A549 (cell line): Measurements from ENCODE around the gene CLDN18. TPM values are rescaled to one million over a fixed set of nuclear protein-coding genes. Genes with fewer than 3 reads are reported as not detected.

ENCODE experiments used
- ATAC-seq, 2 experiments: fragments of 200-7000 bp in 1 of 2; fragments of >200 bp in 1 of 2; cut with Nextera tagmentation in 1 of 2; cut with Tn5 transposase in 1 of 2; 3 replicates each; pipeline versions ENCODE4 v1.8.0 to v1.9.1; 2018 to 2020; ENCODE audit warnings: mild to moderate bottlenecking in 1 of 2, moderate library complexity in 1 of 2
- CTCF ChIA-PET: fragments of 300-600 bp; sonication (Branson Sonifier 250); formaldehyde crosslinking; extraction: SDS; loops from one replicate; lab custom pipeline; 2021; ENCODE audit warnings: antibody characterized with exemption, inconsistent platforms; lab: Yijun Ruan, JAX
- POLR2A ChIA-PET: fragments of 350-600 bp; formaldehyde crosslinking; extraction: SDS; loops from one replicate; lab custom pipeline; 2021; ENCODE audit warnings: antibody characterized with exemption, inconsistent platforms; lab: Yijun Ruan, JAX
- DNase-seq, 2 experiments: peaks; one replicate each; pipeline versions ENCODE4 v3.0.0 to v3.0.0-alpha.2; 2011 to 2016; ENCODE audit warnings: low read depth in 1 of 2, low spot score in 1 of 2
- FAIRE-seq: peaks from 2 replicates; lab custom pipeline; 2011; peaks lifted over from hg19 to GRCh38; lab: Jason Lieb, UNC
- H3K27ac ChIP-seq, 2 experiments: fragments of >200 bp; sonication (Bioruptor Twin); formaldehyde crosslinking; 3 replicates each; pipeline ENCODE4 v1.5.1; 2016 to 2017
- H3K4me1 ChIP-seq: fragments of >200 bp; sonication (Bioruptor Twin); formaldehyde crosslinking; 3 replicates; pipeline ENCODE4 v1.6.1; 2016
- H3K4me2 ChIP-seq: fragments of >200 bp; sonication (Bioruptor Twin); formaldehyde crosslinking; 3 replicates; pipeline ENCODE4 v1.6.1; 2016
- H3K4me3 ChIP-seq: fragments of >200 bp; sonication (Bioruptor Twin); formaldehyde crosslinking; 3 replicates; pipeline ENCODE4 v1.5.1; 2016
- H3K9me3 ChIP-seq: fragments of >200 bp; sonication (Bioruptor Twin); formaldehyde crosslinking; 3 replicates; pipeline ENCODE4 v1.6.1; 2016
- CTCF ChIP-seq: fragments of >200 bp; sonication (Bioruptor Twin); formaldehyde crosslinking; IDR thresholded peaks from 3 replicates; pipeline ENCODE4 v1.5.1; 2016
- EP300 ChIP-seq, 2 experiments: fragments of >200 bp; sonication (Bioruptor Twin); formaldehyde crosslinking; IDR thresholded peaks; 2 replicates in 1 of 2; 3 replicates in 1 of 2; pipeline ENCODE4 v1.6.1; 2016 to 2017
- FOSB ChIP-seq: fragments of 250-450 bp; sonication (Bioruptor Pico); IDR thresholded peaks from 2 replicates; pipeline ENCODE4 v1.5.0; 2020; ENCODE audit warnings: mild to moderate bottlenecking, moderate library complexity
- HDAC2 ChIP-seq: fragments of 200-600 bp; sonication (generic); IDR thresholded peaks from 2 replicates; pipeline ENCODE4 v1.6.1; 2016
- HEYL ChIP-seq: fragments of 250-450 bp; sonication (Bioruptor Pico); IDR thresholded peaks from 2 replicates; pipeline ENCODE4 v1.8.0; 2021; ENCODE audit warnings: mild to moderate bottlenecking, moderate library complexity
- JUN ChIP-seq, 2 experiments: fragments of >200 bp; sonication (Bioruptor Twin); formaldehyde crosslinking; IDR thresholded peaks; 2 replicates in 1 of 2; 3 replicates in 1 of 2; pipeline ENCODE4 v1.6.1; 2016 to 2017
- KDM1A ChIP-seq: fragments of 200-600 bp; sonication (generic); IDR thresholded peaks from 2 replicates; pipeline ENCODE4 v1.6.1; 2016; ENCODE audit warnings: low read depth, mild to moderate bottlenecking
- KDM5A ChIP-seq: fragments of 200-600 bp; sonication (generic); IDR thresholded peaks from 2 replicates; pipeline ENCODE4 v1.6.1; 2016; ENCODE audit warnings: antibody characterized with exemption, mild to moderate bottlenecking
- MYC ChIP-seq: IDR thresholded peaks from 2 replicates; pipeline ENCODE4 v1.6.1; 2012; ENCODE audit warnings: mild to moderate bottlenecking, inconsistent platforms, low read length, improper control_type of control experiment, borderline replicate concordance
- NR3C1 ChIP-seq: fragments of >200 bp; sonication (Bioruptor Twin); formaldehyde crosslinking; IDR thresholded peaks from 3 replicates; pipeline ENCODE4 v1.6.1; 2017
- PBX3 ChIP-seq: IDR thresholded peaks from 2 replicates; pipeline ENCODE4 v1.6.1; 2012
- PHF8 ChIP-seq: fragments of 200-600 bp; sonication (generic); IDR thresholded peaks from 2 replicates; pipeline ENCODE4 v1.6.1; 2016; ENCODE audit warnings: low read depth, mild to moderate bottlenecking, antibody characterized with exemption, moderate library complexity, borderline replicate concordance
- RAD21 ChIP-seq, 2 experiments: fragments of >200 bp in 1 of 2; sonication (Bioruptor Twin) in 1 of 2; formaldehyde crosslinking in 1 of 2; IDR thresholded peaks in 1 of 2; conservative IDR thresholded peaks in 1 of 2; 2 replicates in 1 of 2; 3 replicates in 1 of 2; pipeline ENCODE4 v1.6.1; 2012 to 2018; ENCODE audit warnings: inconsistent platforms in 1 of 2
- REST ChIP-seq: fragments of 200-600 bp; sonication (generic); IDR thresholded peaks from 2 replicates; pipeline ENCODE4 v1.6.1; 2016; ENCODE audit warnings: antibody characterized with exemption, mild to moderate bottlenecking, moderate library complexity
- RFX5 ChIP-seq: fragments of 450-650 bp; IDR thresholded peaks from 2 replicates; pipeline ENCODE4 v1.7.1; 2014; ENCODE audit warnings: antibody characterized with exemption, mild to moderate bottlenecking, moderate library complexity
- SMC3 ChIP-seq: fragments of >200 bp; sonication (Bioruptor Twin); formaldehyde crosslinking; IDR thresholded peaks from 3 replicates; pipeline ENCODE4 v1.6.1; 2018; ENCODE audit warnings: inconsistent platforms
- SREBF2 ChIP-seq: fragments of 450-650 bp; IDR thresholded peaks from 2 replicates; pipeline ENCODE4 v1.6.1; 2014; ENCODE audit warnings: mild to moderate bottlenecking, moderate library complexity
- WGBS: methylation state at CpG from one replicate; pipeline ENCODE4 v1.1.6; 2017; ENCODE audit errors: missing lambda C conversion rate; 5-methylcytosine and 5-hydroxymethylcytosine counted together
- polyA plus RNA-seq, 4 experiments: library from polyadenylated mRNA; depleted of rRNA in 3 of 4; stranded (reverse); fragments of >200 nt; fragmentation: RNase III in 1 of 4; extraction: RNeasy Plus Mini Kit Qiagen cat#74134 plus additional on column Dnase treatment in 1 of 4; gene quantifications; 2 replicates in 3 of 4; 3 replicates in 1 of 4; pipeline ENCODE4 v1.2.3, GENCODE V29; 2011 to 2017

The CLDN18 gene
- polyA plus RNA-seq, 2 of the 4 experiments (the other 2 are of a cell fraction), result not detected

GRCh38 chr3:137970914-137971831 lies 38.8 kb upstream of the CLDN18 start:
- ChIA-PET CTCF (interaction anchor here (0.5 to 2.8 kb wide), 25 partner anchors 10 to 1628 kb away, joined by 3 to 25 read pairs (median 3); no protein-coding TSS in a partner anchor), POLR2A (no interaction called here)
- peak; percentile 100 for ATAC-seq
- H3K9me3 ChIP-seq, result no peaks in the 10 kb centered on the region
- H3K4me1 ChIP-seq, result no peaks in the 10 kb centered on the region
- no peak overlapping the region for H3K27ac ChIP-seq
- no peak for FAIRE-seq
- DNase-seq, result peak; percentile 50 to 67
- peak overlapping the region; percentile 66 for H3K4me2 ChIP-seq
- no peak overlapping the region for H3K4me3 ChIP-seq
- TF ChIP-seq SREBF2 (no peak), RAD21 (conservative IDR thresholded peaks at IDR 0.05 in 1 of 2, IDR thresholded peaks at IDR 0.05 in 1 of 2) (peak; percentile 69 to 76), CTCF (peak; percentile 64), SMC3 (peak; percentile 54), NR3C1 (no peak), PBX3 (no peak)
- WGBS, result 9% methylated on average over 17 of the region's 18 CpGs

GRCh38 chr3:137972396-137972795 lies 37.6 kb upstream of the CLDN18 start:
- POLR2A ChIA-PET, result no interaction called here
- Histone ChIP-seq H3K27ac (no peak overlapping the region), H3K4me1 (no peaks in the 10 kb centered on the region), H3K4me2 (no peak overlapping the region), H3K9me3 (no peaks in the 10 kb centered on the region), H3K4me3 (no peak overlapping the region)
- TF ChIP-seq EP300 (IDR thresholded peaks at IDR 0.05) (no peak), JUN (IDR thresholded peaks at IDR 0.05) (no peak), REST (no peak), HDAC2 (no peak), SMC3 (no peak), FOSB (CRISPR knock-in tag) (no peak), KDM5A (no peak), MYC (no peak), RFX5 (no peak), PHF8 (no peak), KDM1A (no peak), RAD21 (conservative IDR thresholded peaks at IDR 0.05 in 1 of 2, IDR thresholded peaks at IDR 0.05 in 1 of 2) (no peak), HEYL (CRISPR knock-in tag) (no peak)
- FAIRE-seq, result no peak
- DNase-seq, result no peak
- WGBS, result 0% methylated on average over 1 of the region's 1 CpG
- no peak for ATAC-seq
- CTCF ChIA-PET, result interaction anchor here (0.7 to 2.8 kb wide), 6 partner anchors 12 to 940 kb away, joined by 3 to 25 read pairs (median 8); no protein-coding TSS in a partner anchor
